ENCODE data around the gene ZC3H12C. TPM values are rescaled to one million over a fixed set of nuclear protein-coding genes. Genes with fewer than 3 reads are reported as not detected.
A peak's percentile ranks its signal among the peaks of the same experiment; 100 is the strongest.
"Not testable (repeated sequence)": the region's sequence is repeated elsewhere in the genome, so short reads cannot be mapped to it uniquely, and the experiment has no call there.

The ZC3H12C gene
- total RNA-seq, 2 experiments from 2014 or later: 0.05 to 0.17 TPM

GRCh38 chr11:110062247-110062646 is 30.9 kb upstream of the ZC3H12C start:
- Histone ChIP-seq H3K9me3 (ENCODE audit: control insufficient read depth in 1 of 2, insufficient read depth in 1 of 2, low read length in 2 of 2) (no peaks in the 10 kb centered on the region), H3K27me3 (ENCODE audit: control insufficient read depth in 1 of 2, insufficient read depth in 2 of 2, low read length in 2 of 2) (no peaks in the 10 kb centered on the region), H3K36me3 (ENCODE audit: insufficient read depth, low read length) (no peaks in the 10 kb centered on the region), H3K4me3 (ENCODE audit: low read length) (no peak overlapping the region), H3K4me1 (ENCODE audit: insufficient read depth, low read length) (no peaks in the 10 kb centered on the region), H3K27ac (ENCODE audit: low read depth in 1 of 2, low read length in 2 of 2) (no peak overlapping the region)
- Mint-ChIP-seq H3K27me3 (peaks cover 4% of the 10 kb centered on the region), H3K4me3 (no peak overlapping the region), H3K27ac (no peak overlapping the region), H3K4me1 (ENCODE audit: low read depth) (no peaks in the 10 kb centered on the region), H3K9me3 (no peaks in the 10 kb centered on the region), H3K36me3 (ENCODE audit: low read depth) (no peaks in the 10 kb centered on the region)
- intact Hi-C loops (cut with DNase I, micrococcal nuclease): no loop called here
- ChIA-PET POLR2A (no interaction called here), CTCF (no interaction called here)
- TF ChIP-seq CTCF (IDR thresholded peaks at IDR 0.05): no peak
- DNase-seq: no peak
- no peak for ATAC-seq (ENCODE audit: poor library complexity)

- Mint-ChIP-seq H3K9me3 (no peaks in the 10 kb centered on the region), H3K36me3 (ENCODE audit: low read depth) (no peaks in the 10 kb centered on the region), H3K27ac (no peak overlapping the region), H3K27me3 (peaks cover 7% of the 10 kb centered on the region), H3K4me3 (no peak overlapping the region), H3K4me1 (ENCODE audit: low read depth) (no peaks in the 10 kb centered on the region)
- ChIA-PET CTCF (no interaction called here), POLR2A (no interaction called here)
- Histone ChIP-seq H3K27me3 (ENCODE audit: control insufficient read depth in 1 of 2, insufficient read depth in 2 of 2, low read length in 2 of 2) (no peaks in the 10 kb centered on the region), H3K36me3 (ENCODE audit: insufficient read depth, low read length) (no peaks in the 10 kb centered on the region), H3K27ac (ENCODE audit: low read depth in 1 of 2, low read length in 2 of 2) (no peak overlapping the region), H3K4me1 (ENCODE audit: insufficient read depth, low read length) (no peaks in the 10 kb centered on the region), H3K4me3 (ENCODE audit: low read length) (no peak overlapping the region), H3K9me3 (ENCODE audit: control insufficient read depth in 1 of 2, insufficient read depth in 1 of 2, low read length in 2 of 2) (no peaks in the 10 kb centered on the region)
- TF ChIP-seq CTCF (IDR thresholded peaks at IDR 0.05): no peak
- no peak for ATAC-seq (ENCODE audit: poor library complexity)
- no peak for DNase-seq
- intact Hi-C loops (cut with DNase I, micrococcal nuclease): no loop called here
Measured at GRCh38 chr11:110065189-110065588, 28.0 kb upstream of the ZC3H12C start.

GRCh38 chr11:110068001-110068400 is 25.2 kb upstream of the ZC3H12C start:
- H3K36me3 ChIP-seq (ENCODE audit: insufficient read depth, low read length); H3K27me3 ChIP-seq (ENCODE audit: control insufficient read depth in 1 of 2, insufficient read depth in 2 of 2, low read length in 2 of 2); H3K27ac Mint-ChIP-seq; H3K4me1 ChIP-seq (ENCODE audit: insufficient read depth, low read length); DNase-seq; intact Hi-C loops (cut with DNase I, micrococcal nuclease); CTCF ChIA-PET; H3K27ac ChIP-seq (ENCODE audit: low read depth in 1 of 2, low read length in 2 of 2); H3K9me3 Mint-ChIP-seq; H3K4me1 Mint-ChIP-seq (ENCODE audit: low read depth); H3K9me3 ChIP-seq (ENCODE audit: control insufficient read depth in 1 of 2, insufficient read depth in 1 of 2, low read length in 2 of 2); H3K27me3 Mint-ChIP-seq; POLR2A ChIA-PET; H3K4me3 Mint-ChIP-seq; H3K36me3 Mint-ChIP-seq (ENCODE audit: low read depth); H3K4me3 ChIP-seq (ENCODE audit: low read length); ATAC-seq (ENCODE audit: poor library complexity): not testable (repeated sequence)

- H3K9me3 ChIP-seq (ENCODE audit: control insufficient read depth in 1 of 2, insufficient read depth in 1 of 2, low read length in 2 of 2): no peaks in the 10 kb centered on the region
- Mint-ChIP-seq H3K36me3 (ENCODE audit: low read depth) (no peaks in the 10 kb centered on the region), H3K27ac (no peak overlapping the region), H3K27me3 (peaks cover 3% of the 10 kb centered on the region), H3K4me3 (no peak overlapping the region), H3K4me1 (ENCODE audit: low read depth) (no peaks in the 10 kb centered on the region), H3K9me3 (no peaks in the 10 kb centered on the region)
- ATAC-seq (ENCODE audit: poor library complexity) (no peak), DNase-seq (peak in 2 of 14 experiments; percentile 44 to 59)
- no peak overlapping the region for H3K4me3 ChIP-seq (ENCODE audit: low read length)
- no peaks in the 10 kb centered on the region for H3K4me1 ChIP-seq (ENCODE audit: insufficient read depth, low read length)
- no peak overlapping the region for H3K27ac ChIP-seq (ENCODE audit: low read depth in 1 of 2, low read length in 2 of 2)
- H3K36me3 ChIP-seq (ENCODE audit: insufficient read depth, low read length): no peaks in the 10 kb centered on the region
- CTCF ChIA-PET: no interaction called here
- POLR2A ChIA-PET: no interaction called here
- intact Hi-C loops (cut with DNase I, micrococcal nuclease): no loop called here
- H3K27me3 ChIP-seq (ENCODE audit: control insufficient read depth in 1 of 2, insufficient read depth in 2 of 2, low read length in 2 of 2): peaks cover 0 to 3% of the 10 kb centered on the region in 2 experiments
- TF ChIP-seq CTCF (IDR thresholded peaks at IDR 0.05): no peak
Measured at GRCh38 chr11:110069158-110069737, 23.9 kb upstream of the ZC3H12C start.
